BJ (cell line): ENCODE results near the gene EXD3. TPM values are rescaled to one million over a fixed set of nuclear protein-coding genes. Genes with fewer than 3 reads are reported as not detected.

Source experiments
- CTCF ChIA-PET: fragments of 350-600 bp; formaldehyde crosslinking; extraction: SDS; loops from one replicate; lab custom pipeline; 2021; ENCODE audit warnings: antibody characterized with exemption, inconsistent platforms; lab: Yijun Ruan, JAX
- POLR2A ChIA-PET: fragments of 300-600 bp; sonication (Branson Sonifier 250); formaldehyde crosslinking; extraction: SDS; loops from one replicate; lab custom pipeline; 2021; ENCODE audit warnings: antibody characterized with exemption; lab: Charles Lee
- DNase-seq: peaks from one replicate; pipeline ENCODE4 v3.0.0-alpha.2; 2011; ENCODE audit warnings: low read depth
- H3K27me3 ChIP-seq: 2 replicates; pipeline ENCODE4 v1.6.0; 2011; ENCODE audit warnings: low read length; ENCODE audit not compliant: control insufficient read depth, insufficient read depth
- H3K36me3 ChIP-seq: 2 replicates; pipeline ENCODE4 v1.5.1; 2011; ENCODE audit warnings: low read length; ENCODE audit not compliant: control insufficient read depth, insufficient read depth
- H3K4me3 ChIP-seq: 2 replicates; pipeline ENCODE4 v1.5.1; 2011; ENCODE audit warnings: low read depth, mild to moderate bottlenecking, control low read depth, low read length
- polyA plus RNA-seq: library from polyadenylated mRNA; depleted of rRNA; stranded (reverse); fragments of >200 nt; gene quantifications from 2 replicates; pipeline ENCODE4 v1.2.3, GENCODE V29; 2011
- TF ChIP-seq, protein P1 (sequence below): IDR thresholded peaks from 2 replicates; pipeline ENCODE4 v1.5.1; 2011; ENCODE audit warnings: low read depth, mild to moderate bottlenecking, control low read depth, inconsistent platforms, low read length, moderate library complexity; ENCODE audit not compliant: insufficient read depth

EXD3 gene
- polyA plus RNA-seq, 1 experiment, result 5.4 TPM

DNA sequence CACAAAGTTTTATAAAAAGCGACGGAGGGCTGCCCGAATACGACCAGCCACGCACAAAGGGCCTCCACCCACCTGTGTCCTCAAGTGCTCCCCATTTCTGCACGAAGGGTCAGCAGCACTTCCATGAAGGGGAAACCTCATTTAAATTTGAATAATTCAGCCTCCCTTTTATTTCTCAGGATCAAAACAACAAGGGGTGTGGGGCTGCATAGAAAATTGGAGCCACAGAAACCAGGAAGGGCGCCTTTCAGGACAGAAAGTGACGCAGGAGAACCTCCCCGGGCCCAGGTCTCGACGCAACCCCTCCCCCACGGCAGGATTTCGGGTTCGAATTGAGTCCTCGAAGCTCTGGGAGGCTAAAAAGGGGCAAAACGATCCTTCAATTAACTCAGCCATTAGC, 123.0 kb downstream of the EXD3 start:
- no peaks in the 10 kb centered on the region for H3K36me3 ChIP-seq
- H3K27me3 ChIP-seq, result peaks cover 24% of the 10 kb centered on the region
- no peak for DNase-seq
- no peak overlapping the region for H3K4me3 ChIP-seq
- CTCF ChIA-PET, result interaction anchor here (0.6 kb wide), 1 partner anchor 89 kb away, joined by 3 read pairs; no protein-coding TSS in a partner anchor
- TF ChIP-seq, protein P1, sequence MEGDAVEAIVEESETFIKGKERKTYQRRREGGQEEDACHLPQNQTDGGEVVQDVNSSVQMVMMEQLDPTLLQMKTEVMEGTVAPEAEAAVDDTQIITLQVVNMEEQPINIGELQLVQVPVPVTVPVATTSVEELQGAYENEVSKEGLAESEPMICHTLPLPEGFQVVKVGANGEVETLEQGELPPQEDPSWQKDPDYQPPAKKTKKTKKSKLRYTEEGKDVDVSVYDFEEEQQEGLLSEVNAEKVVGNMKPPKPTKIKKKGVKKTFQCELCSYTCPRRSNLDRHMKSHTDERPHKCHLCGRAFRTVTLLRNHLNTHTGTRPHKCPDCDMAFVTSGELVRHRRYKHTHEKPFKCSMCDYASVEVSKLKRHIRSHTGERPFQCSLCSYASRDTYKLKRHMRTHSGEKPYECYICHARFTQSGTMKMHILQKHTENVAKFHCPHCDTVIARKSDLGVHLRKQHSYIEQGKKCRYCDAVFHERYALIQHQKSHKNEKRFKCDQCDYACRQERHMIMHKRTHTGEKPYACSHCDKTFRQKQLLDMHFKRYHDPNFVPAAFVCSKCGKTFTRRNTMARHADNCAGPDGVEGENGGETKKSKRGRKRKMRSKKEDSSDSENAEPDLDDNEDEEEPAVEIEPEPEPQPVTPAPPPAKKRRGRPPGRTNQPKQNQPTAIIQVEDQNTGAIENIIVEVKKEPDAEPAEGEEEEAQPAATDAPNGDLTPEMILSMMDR, result no peak
- POLR2A ChIA-PET, result no interaction called here

DNA sequence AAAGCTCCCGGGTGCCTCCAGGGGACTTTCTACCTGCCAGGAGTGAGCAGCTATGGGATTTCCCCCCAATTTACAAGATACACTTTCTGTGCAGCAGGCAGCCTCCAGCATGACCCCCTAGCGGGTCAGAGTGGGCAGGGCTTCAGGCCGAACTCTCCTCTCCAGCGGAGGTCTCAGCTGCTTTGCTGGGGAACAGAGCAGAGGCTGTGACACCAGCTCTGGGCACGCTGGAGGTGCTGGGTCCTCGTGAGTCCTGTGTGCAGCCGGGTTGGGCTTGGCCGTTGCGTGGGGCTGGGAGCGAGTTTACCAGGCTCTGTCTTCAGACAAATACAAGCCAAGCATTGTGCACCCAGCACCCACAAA, 123.8 kb downstream of the EXD3 start:
- no peak for DNase-seq
- TF ChIP-seq, protein P1, result no peak
- ChIA-PET POLR2A (no interaction called here), CTCF (interaction anchor here (1.0 kb wide), 1 partner anchor 124 kb away, joined by 3 read pairs; the partner anchor contains the start of genes EXD3 and NOXA1)
- Histone ChIP-seq H3K4me3 (no peak overlapping the region), H3K36me3 (no peaks in the 10 kb centered on the region), H3K27me3 (peaks cover 24% of the 10 kb centered on the region)

DNA sequence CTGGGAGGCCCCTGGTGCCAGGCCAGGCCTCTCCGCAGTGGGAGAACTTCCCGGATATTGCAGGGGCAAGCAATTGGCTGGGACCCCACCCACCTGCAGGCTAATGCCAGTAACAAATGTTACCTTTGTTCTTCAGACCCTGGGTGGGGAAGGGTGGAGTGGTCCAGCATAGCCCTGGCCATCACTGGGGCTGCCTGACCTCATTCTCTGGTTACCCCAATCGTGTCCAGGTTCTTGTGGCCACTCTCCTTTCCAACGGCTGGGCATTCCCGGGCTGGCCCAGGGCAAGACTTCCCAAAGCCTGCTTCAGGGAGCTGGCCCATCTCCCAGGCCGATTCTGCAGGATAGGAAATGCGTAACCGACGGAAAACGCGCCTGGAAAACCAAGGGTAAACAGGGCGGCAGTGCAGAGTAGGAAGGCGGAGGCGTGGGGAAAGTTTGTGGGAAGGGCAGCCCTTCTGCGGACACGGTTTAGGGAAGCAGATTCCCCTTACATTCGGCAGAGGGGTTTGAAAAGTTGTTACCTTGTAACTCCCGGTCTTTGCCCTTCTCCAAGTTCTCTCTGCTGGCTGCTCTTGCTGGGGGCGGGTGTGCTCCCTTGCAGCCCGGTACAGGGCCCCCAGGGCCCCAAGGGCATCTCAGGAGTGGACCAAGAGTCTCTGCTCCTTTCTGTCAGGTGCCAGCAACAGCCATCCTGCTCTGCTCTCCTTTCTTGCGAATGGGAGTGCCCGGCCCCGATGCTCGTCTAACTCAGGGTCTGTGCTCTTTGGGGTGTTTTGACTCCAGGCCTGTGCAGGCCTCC, 124.4 kb downstream of the EXD3 start:
- CTCF ChIA-PET, result interaction anchor here (1.0 kb wide), 1 partner anchor 125 kb away, joined by 3 read pairs; the partner anchor contains the start of genes EXD3 and NOXA1

DNA sequence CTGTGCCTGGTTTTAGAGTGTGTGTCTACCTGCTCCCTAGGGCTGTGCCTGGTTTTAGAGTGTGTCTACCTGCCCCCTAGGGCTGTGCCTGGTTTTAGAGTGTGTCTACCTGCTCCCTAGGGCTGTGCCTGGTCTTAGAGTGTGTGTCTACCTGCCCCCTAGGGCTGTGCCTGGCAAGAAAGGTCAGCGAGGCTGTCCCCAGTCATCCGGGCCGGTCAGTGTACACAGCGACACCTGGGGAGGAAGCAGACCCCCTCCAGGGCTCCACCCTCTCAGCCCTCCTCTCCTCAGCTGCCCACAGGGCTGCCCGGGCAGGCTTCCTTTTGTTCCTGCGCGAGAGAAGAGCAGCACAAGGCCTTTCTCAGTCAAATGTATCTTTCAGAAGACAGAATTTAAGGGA, 125.0 kb downstream of the EXD3 start:
- POLR2A ChIA-PET, result interaction anchor here (0.6 kb wide), 1 partner anchor 18 kb away, joined by 3 read pairs; no protein-coding TSS in a partner anchor
- DNase-seq, result no peak
- TF ChIP-seq, protein P1, result no peak
- Histone ChIP-seq H3K4me3 (no peak overlapping the region), H3K36me3 (no peaks in the 10 kb centered on the region), H3K27me3 (peaks cover 24% of the 10 kb centered on the region)
- CTCF ChIA-PET, result interaction anchor here (1.0 kb wide), 1 partner anchor 125 kb away, joined by 3 read pairs; the partner anchor contains the start of genes EXD3 and NOXA1

More for the DNA sequence above, 124.4 kb downstream of the EXD3 start:
- H3K36me3 ChIP-seq, result no peaks in the 10 kb centered on the region
- no peak overlapping the region for H3K4me3 ChIP-seq
- POLR2A ChIA-PET, result no interaction called here
- H3K27me3 ChIP-seq, result peaks cover 24% of the 10 kb centered on the region
- TF ChIP-seq, protein P1, result no peak
- DNase-seq, result no peak
